Vagina (tissue), 2 donors: ENCODE measurements around the gene USP19.

Experiments
- CTCF ChIP-seq, 3 experiments: fragments of 450-650 bp in 2 of 3; fragments of 200-600 bp in 1 of 3; sonication (generic) in 1 of 3; IDR thresholded peaks; one replicate each; pipeline ENCODE4 v1.5.1; 2017 to 2019; ENCODE audit warnings: antibody characterized with exemption in 3 of 3, mild to moderate bottlenecking in 2 of 3, moderate library complexity in 2 of 3
- POLR2A ChIP-seq, 2 donors: fragments of 450-650 bp; IDR thresholded peaks; one replicate each; pipeline ENCODE4 v1.6.1; 2017; ENCODE audit warnings: antibody characterized with exemption in 2 of 2, mild to moderate bottlenecking in 2 of 2, moderate library complexity in 2 of 2
- POLR2AphosphoS5 ChIP-seq, 2 donors: sonication (generic); formaldehyde crosslinking; IDR thresholded peaks; one replicate each; pipeline ENCODE4 v1.9.0; 2017; ENCODE audit warnings: antibody characterized with exemption in 2 of 2, mild to moderate bottlenecking in 2 of 2, low read depth in 1 of 2; ENCODE audit not compliant: insufficient read depth in 1 of 2

GRCh38 chr3:49163609-49164008 is 43.0 kb upstream of the USP19 start:
- TF ChIP-seq CTCF (IDR thresholded peaks at IDR 0.05) (no peak), POLR2A (IDR thresholded peaks at IDR 0.05) (no peak), POLR2AphosphoS5 (IDR thresholded peaks at IDR 0.05; ENCODE audit: insufficient read depth in 1 of 2, low read depth in 1 of 2) (no peak)
